OCI-M2 (cell line): ENCODE results near the gene RALGAPA2.

ENCODE experiments used
- DNase-seq: peaks from one replicate; lab custom pipeline; 2025; ENCODE audit not compliant: unreplicated experiment; lab: John Stamatoyannopoulos, UW

RALGAPA2 gene

GRCh38 chr20:20685635-20686034 lies 26.8 kb downstream of the RALGAPA2 start:
- no peak for DNase-seq

GRCh38 chr20:20683481-20684321 lies 28.7 kb downstream of the RALGAPA2 start:
- DNase-seq, result no peak

- no peak for DNase-seq
These were observed 29.4 kb downstream of the RALGAPA2 start for GRCh38 chr20:20683020-20683419.

GRCh38 chr20:20680991-20681508 lies 31.4 kb downstream of the RALGAPA2 start:
- no peak for DNase-seq

- no peak for DNase-seq
These were observed 33.1 kb downstream of the RALGAPA2 start for GRCh38 chr20:20679316-20679715.

GRCh38 chr20:20677186-20677585 lies 35.3 kb downstream of the RALGAPA2 start:
- DNase-seq, result no peak

- no peak for DNase-seq
These were observed 43.8 kb downstream of the RALGAPA2 start for GRCh38 chr20:20668639-20669038.

GRCh38 chr20:20666359-20666758 lies 46.1 kb downstream of the RALGAPA2 start:
- DNase-seq, result no peak

GRCh38 chr20:20665606-20666332 lies 46.7 kb downstream of the RALGAPA2 start:
- no peak for DNase-seq

GRCh38 chr20:20664795-20665589 lies 47.5 kb downstream of the RALGAPA2 start:
- DNase-seq, result no peak

GRCh38 chr20:20663841-20664240 lies 48.6 kb downstream of the RALGAPA2 start:
- DNase-seq, result no peak

GRCh38 chr20:20658871-20659431 lies 53.5 kb downstream of the RALGAPA2 start:
- DNase-seq, result no peak

GRCh38 chr20:20658123-20658522 lies 54.3 kb downstream of the RALGAPA2 start:
- DNase-seq, result no peak

- DNase-seq, result no peak
These were observed 55.4 kb downstream of the RALGAPA2 start for GRCh38 chr20:20657092-20657491.

GRCh38 chr20:20655883-20656282 lies 56.6 kb downstream of the RALGAPA2 start:
- DNase-seq, result no peak

GRCh38 chr20:20649945-20650344 lies 62.5 kb downstream of the RALGAPA2 start:
- DNase-seq, result no peak

GRCh38 chr20:20643927-20644326 lies 68.5 kb downstream of the RALGAPA2 start:
- no peak for DNase-seq

- DNase-seq, result no peak
These were observed 70.7 kb downstream of the RALGAPA2 start for GRCh38 chr20:20641783-20642182.

GRCh38 chr20:20638878-20639277 lies 73.6 kb downstream of the RALGAPA2 start:
- no peak for DNase-seq

GRCh38 chr20:20637998-20638725 lies 74.3 kb downstream of the RALGAPA2 start:
- DNase-seq, result no peak
